ENCODE data around the gene TAL2. TPM values are rescaled to one million over a fixed set of nuclear protein-coding genes. Genes with fewer than 3 reads are reported as not detected.
A peak's percentile ranks its signal among the peaks of the same experiment; 100 is the strongest.

The TAL2 gene
- total and polyA plus RNA-seq, 9 of the 15 experiments (the other 6 are each of a cell fraction or from before 2014, with no cell fraction given), result 0.21 to 3.7 (median 1.1) TPM; not detected in 1

GRCh38 chr9:105694848-105695581 is 32.8 kb downstream of the TAL2 start (continued):
- TF ChIP-seq POLR2B (IDR thresholded peaks at IDR 0.05; ENCODE audit: low read depth, partially characterized antibody) (peak; percentile 4), RAD51 (IDR thresholded peaks at IDR 0.05; ENCODE audit: borderline replicate concordance, low read depth) (peak; percentile 66), ARID4B (CRISPR knock-in tag; IDR thresholded peaks at IDR 0.05) (peak; percentile 90), KDM2B (CRISPR knock-in tag; IDR thresholded peaks at IDR 0.05) (no peak), ZNF197 (CRISPR knock-in tag; IDR thresholded peaks at IDR 0.05; ENCODE audit: low read depth) (no peak), ZKSCAN3 (CRISPR knock-in tag; IDR thresholded peaks at IDR 0.05) (no peak), STAT5B (CRISPR knock-in tag; IDR thresholded peaks at IDR 0.05) (no peak), HDGF (IDR thresholded peaks at IDR 0.05) (no peak), ZEB2 (IDR thresholded peaks at IDR 0.05) (0 out of 2 replicates have a peak, but pooled peaks have one; percentile 29), CHD4 (IDR thresholded peaks at IDR 0.05; ENCODE audit: insufficient read depth, insufficient replicate concordance, low read depth, low read length, poor library complexity, severe bottlenecking) (peak; percentile 80), KLF6 (CRISPR knock-in tag; IDR thresholded peaks at IDR 0.05; ENCODE audit: borderline replicate concordance) (no peak), NR2C2 (CRISPR knock-in tag; IDR thresholded peaks at IDR 0.05) (no peak), NR2C2 (tag; IDR thresholded peaks at IDR 0.05) (no peak), RBFOX2 (IDR thresholded peaks at IDR 0.05; ENCODE audit: low read depth, low read length) (peak; percentile 68), EP300 (IDR thresholded peaks at IDR 0.05; ENCODE audit: low read length) (no peak), ATF7 (IDR thresholded peaks at IDR 0.05) (peak; percentile 22; the same call in 1 of the 2 replicates), POLR2A (conservative IDR thresholded peaks at IDR 0.05) (0 out of 2 replicates have a peak, but pooled peaks have one; percentile 37), ZNF316 (IDR thresholded peaks at IDR 0.05) (0 out of 2 replicates have a peak, but pooled peaks have one; percentile 3), ZBTB1 (CRISPR knock-in tag; IDR thresholded peaks at IDR 0.05; ENCODE audit: borderline replicate concordance, low read depth) (peak; percentile 15; the same call in 1 of the 2 replicates), FOXP1 (CRISPR knock-in tag; IDR thresholded peaks at IDR 0.05) (peak; percentile 60; the same call in 1 of the 2 replicates), ZNF143 (CRISPR knock-in tag; IDR thresholded peaks at IDR 0.05) (0 out of 2 replicates have a peak, but pooled peaks have one; percentile 23), THRA (IDR thresholded peaks at IDR 0.05) (no peak), SMARCA5 (IDR thresholded peaks at IDR 0.05) (peak; percentile 89), MCM7 (IDR thresholded peaks at IDR 0.05) (no peak), HDAC1 (IDR thresholded peaks at IDR 0.05) (peak in 1 of 2 experiments; percentile 73; a peak in 2 of 4 replicates)

All from K562 (cell line).